CD4-positive, alpha-beta T cell treated with Interferon gamma for 1 hour (primary cell): Measurements from ENCODE around the gene ARTN.

Experiments used
- DNase-seq: peaks from one replicate; pipeline ENCODE4 v3.0.0-alpha.2; 2020

ARTN gene

GRCh38 chr1:43949678-43950077 lies 16.1 kb downstream of the ARTN start:
- no peak for DNase-seq

- DNase-seq, result no peak
Measured at GRCh38 chr1:43951021-43951985, 17.7 kb downstream of the ARTN start.

GRCh38 chr1:43952731-43953346 lies 19.2 kb downstream of the ARTN start:
- DNase-seq, result no peak

- no peak for DNase-seq
Measured at GRCh38 chr1:43953361-43953760, 19.8 kb downstream of the ARTN start.

- DNase-seq, result no peak
Measured at GRCh38 chr1:43954036-43954435, 20.4 kb downstream of the ARTN start.

GRCh38 chr1:43956234-43956633 lies 22.6 kb downstream of the ARTN start:
- DNase-seq, result no peak

- no peak for DNase-seq
Measured at GRCh38 chr1:43957407-43958040, 23.9 kb downstream of the ARTN start.

- DNase-seq, result no peak
Measured at GRCh38 chr1:43958351-43959255, 25.0 kb downstream of the ARTN start.

GRCh38 chr1:43960798-43961197 lies 27.2 kb downstream of the ARTN start:
- no peak for DNase-seq

- no peak for DNase-seq
Measured at GRCh38 chr1:43961692-43962091, 28.1 kb downstream of the ARTN start.

- DNase-seq, result no peak
Measured at GRCh38 chr1:43962324-43962723, 28.7 kb downstream of the ARTN start.

- DNase-seq, result no peak
Measured at GRCh38 chr1:43963006-43963405, 29.4 kb downstream of the ARTN start.

- no peak for DNase-seq
Measured at GRCh38 chr1:43963890-43964289, 30.3 kb downstream of the ARTN start.

GRCh38 chr1:43965316-43965715 lies 31.7 kb downstream of the ARTN start:
- no peak for DNase-seq

- no peak for DNase-seq
Measured at GRCh38 chr1:43968348-43968948, 34.8 kb downstream of the ARTN start.

GRCh38 chr1:43969416-43969745 lies 35.8 kb downstream of the ARTN start:
- no peak for DNase-seq

- peak; percentile 96 for DNase-seq
Measured at GRCh38 chr1:43969746-43970466, 36.3 kb downstream of the ARTN start, which contains the start of gene DPH2. TSS of gene DPH2 (plus strand) at chr1:43970010. CDS start at chr1:43970176, 166 bp downstream.

- no peak for DNase-seq
Measured at GRCh38 chr1:43970502-43970901, 36.9 kb downstream of the ARTN start.

- DNase-seq, result no peak
Measured at GRCh38 chr1:43970911-43971310, 37.3 kb downstream of the ARTN start.

- no peak for DNase-seq
Measured at GRCh38 chr1:43971336-43971980, 37.9 kb downstream of the ARTN start.

GRCh38 chr1:43973981-43974442 lies 40.4 kb downstream of the ARTN start:
- DNase-seq, result no peak
